ENCODE data around the gene RDH8. TPM values are rescaled to one million over a fixed set of nuclear protein-coding genes. Genes with fewer than 3 reads are reported as not detected.

Gene RDH8
- total and polyA plus RNA-seq, 2 of the 4 experiments (the other 2 are of a cell fraction) = 0.18 TPM; not detected in 1

DNA sequence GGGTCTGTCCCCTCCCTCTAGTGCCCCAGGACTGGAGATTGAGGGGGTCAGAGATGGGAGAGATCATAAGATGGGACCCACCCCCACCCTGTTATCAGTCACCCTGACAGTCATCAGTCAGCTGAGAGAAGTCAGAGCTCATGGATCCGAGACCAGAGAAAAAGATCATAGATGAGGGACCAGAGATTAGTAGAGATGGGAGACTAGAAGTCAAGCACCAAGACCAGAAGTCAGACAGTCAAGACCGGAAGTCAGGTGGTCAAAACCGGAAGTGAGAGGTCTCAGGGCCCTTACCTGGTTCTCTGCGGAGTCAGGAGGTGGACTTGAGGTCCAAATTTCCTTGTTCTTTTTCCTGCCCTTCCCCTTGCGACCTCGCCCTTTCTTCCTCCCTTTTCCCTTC is 10.0 kb upstream of the RDH8 start:
- H2AFZ ChIP-seq (replicated peaks; ENCODE audit: low read length, poor library complexity) = no peak overlapping the region
- H3K18ac ChIP-seq (ENCODE audit: low read depth, low read length) = no peak overlapping the region
- WGBS, 2 experiments (ENCODE audit: extremely low coverage in 2 of 2, insufficient read length in 1 of 2) = 92% methylated on average over 2 of the region's 6 CpGs; no CpG with 5 or more reads in 1 of the 2 experiments
- H2AK5ac ChIP-seq (ENCODE audit: low read depth, low read length) = no peak overlapping the region
- no peak overlapping the region for H3K56ac ChIP-seq (ENCODE audit: extremely low read depth, insufficient read depth, low read length)
- no peak overlapping the region for H3K4me2 ChIP-seq (ENCODE audit: low read depth, low read length)
- no peak overlapping the region for H4K8ac ChIP-seq (ENCODE audit: low read depth in 2 of 2, low read length in 2 of 2)
- no peak overlapping the region for H3K4me3 ChIP-seq (ENCODE audit: insufficient read depth, low read depth, low read length)
- H3K9me1 ChIP-seq (ENCODE audit: insufficient read depth, low read length) = peaks cover 10% of the 10 kb centered on the region; the same call in 1 of the 2 replicates
- H3K4me1 ChIP-seq (ENCODE audit: control insufficient read depth, insufficient read depth, low read length) = peaks cover 5% of the 10 kb centered on the region; the same call in 1 of the 2 replicates
- no peak overlapping the region for H3K14ac ChIP-seq (replicated peaks; ENCODE audit: low read depth, low read length)
- H3K79me1 ChIP-seq (ENCODE audit: low read depth in 1 of 2, low read length in 2 of 2) = no peaks in the 10 kb centered on the region; a peak in 1 of 4 replicates
- H3K9me3 ChIP-seq (ENCODE audit: control insufficient read depth, insufficient read depth, low read length) = no peaks in the 10 kb centered on the region
- H3K27ac ChIP-seq (ENCODE audit: insufficient read depth, low read length) = no peak overlapping the region
- H4K5ac ChIP-seq (ENCODE audit: low read depth, low read length) = no peak overlapping the region
- no peak overlapping the region for H3K9ac ChIP-seq (ENCODE audit: low read depth, low read length)
- TF ChIP-seq POLR2A (IDR thresholded peaks at IDR 0.05; ENCODE audit: low read depth, low read length) (no peak), FOS (IDR thresholded peaks at IDR 0.05; ENCODE audit: low read depth, low read length) (no peak), MXI1 (IDR thresholded peaks at IDR 0.05; ENCODE audit: borderline replicate concordance, low read depth, low read length) (no peak), CHD1 (IDR thresholded peaks at IDR 0.05; ENCODE audit: low read depth, low read length) (no peak)
- TF ChIP-seq, protein P1, sequence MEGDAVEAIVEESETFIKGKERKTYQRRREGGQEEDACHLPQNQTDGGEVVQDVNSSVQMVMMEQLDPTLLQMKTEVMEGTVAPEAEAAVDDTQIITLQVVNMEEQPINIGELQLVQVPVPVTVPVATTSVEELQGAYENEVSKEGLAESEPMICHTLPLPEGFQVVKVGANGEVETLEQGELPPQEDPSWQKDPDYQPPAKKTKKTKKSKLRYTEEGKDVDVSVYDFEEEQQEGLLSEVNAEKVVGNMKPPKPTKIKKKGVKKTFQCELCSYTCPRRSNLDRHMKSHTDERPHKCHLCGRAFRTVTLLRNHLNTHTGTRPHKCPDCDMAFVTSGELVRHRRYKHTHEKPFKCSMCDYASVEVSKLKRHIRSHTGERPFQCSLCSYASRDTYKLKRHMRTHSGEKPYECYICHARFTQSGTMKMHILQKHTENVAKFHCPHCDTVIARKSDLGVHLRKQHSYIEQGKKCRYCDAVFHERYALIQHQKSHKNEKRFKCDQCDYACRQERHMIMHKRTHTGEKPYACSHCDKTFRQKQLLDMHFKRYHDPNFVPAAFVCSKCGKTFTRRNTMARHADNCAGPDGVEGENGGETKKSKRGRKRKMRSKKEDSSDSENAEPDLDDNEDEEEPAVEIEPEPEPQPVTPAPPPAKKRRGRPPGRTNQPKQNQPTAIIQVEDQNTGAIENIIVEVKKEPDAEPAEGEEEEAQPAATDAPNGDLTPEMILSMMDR (conservative IDR thresholded peaks at IDR 0.05; ENCODE audit: low read depth, low read length) = no peak
- no peak overlapping the region for H3K23ac ChIP-seq (ENCODE audit: low read depth, low read length)
- H4K20me1 ChIP-seq (ENCODE audit: insufficient read depth, low read length) = no peaks in the 10 kb centered on the region
- no peak overlapping the region for H2BK120ac ChIP-seq (ENCODE audit: low read depth, low read length)
- H2BK20ac ChIP-seq (ENCODE audit: low read depth, low read length) = no peak overlapping the region
- CTCF ChIA-PET = no interaction called here
- no peak for ATAC-seq (ENCODE audit: low read depth)
- no peak overlapping the region for H2BK15ac ChIP-seq (ENCODE audit: low read depth, low read length)
- no peak overlapping the region for H3K4ac ChIP-seq (ENCODE audit: low read depth, low read length)
- BruUV-seq (replicated peaks) = no TSS peak
- no peaks in the 10 kb centered on the region for H3K27me3 ChIP-seq (ENCODE audit: control insufficient read depth, insufficient read depth, low read length)
- no peak overlapping the region for H2BK5ac ChIP-seq (ENCODE audit: low read depth, low read length, poor library complexity, severe bottlenecking)
- no peak overlapping the region for H4K91ac ChIP-seq (ENCODE audit: insufficient read depth, low read depth, low read length)
- peaks cover 4% of the 10 kb centered on the region for H3K36me3 ChIP-seq (ENCODE audit: control insufficient read depth, insufficient read depth, low read length)
- in situ Hi-C loops (cut with MboI; ENCODE audit: low sequenced_read_pairs) (loop anchor here (5.0 kb wide), 1 partner anchor 66 kb away; the partner anchor contains the start of gene OLFM2), dilution Hi-C loops (cut with HindIII; ENCODE audit: low sequenced_read_pairs, unreplicated experiment) (no loop called here), intact Hi-C loops (cut with micrococcal nuclease) (no loop called here)
- H2AK9ac ChIP-seq (replicated peaks; ENCODE audit: low read depth, low read length, poor library complexity) = no peak overlapping the region
- POLR2A ChIA-PET (ENCODE audit: unreplicated experiment) = no interaction called here
- no peak for DNase-seq
